ENCODE measurements around the gene MPPED1. TPM values are rescaled to one million over a fixed set of nuclear protein-coding genes. Genes with fewer than 3 reads are reported as not detected.

MPPED1 gene
- total and polyA plus RNA-seq, 2 donors (not counting 3 experiments of a cell fraction or from before 2014, with no cell fraction given) = not detected

GRCh38 chr22:43471606-43472135, 59.9 kb downstream of the MPPED1 start:
- FAIRE-seq = no peak
- POLR2A ChIA-PET = no interaction called here
- dilution Hi-C loops (cut with MboI; ENCODE audit: extremely low pct_ligation_motif_present, low sequenced_read_pairs) = no loop called here

More at GRCh38 chr22:43471606-43472135, 59.9 kb downstream of the MPPED1 start:
- CTCF ChIA-PET = no interaction called here
- Histone ChIP-seq H3K4me2 (ENCODE audit: insufficient read depth, low read length) (no peak overlapping the region), H3K79me2 (ENCODE audit: control insufficient read depth, insufficient read depth, low read length) (no peaks in the 10 kb centered on the region), H3K4me1 (ENCODE audit: control insufficient read depth, extremely low read depth, insufficient read depth, low read length) (no peaks in the 10 kb centered on the region), H4K20me1 (replicated peaks; ENCODE audit: control insufficient read depth, extremely low read depth, insufficient read depth, low read length) (no peaks in the 10 kb centered on the region), H3K9me3 (replicated peaks; ENCODE audit: control insufficient read depth, insufficient read depth, low read length) (no peaks in the 10 kb centered on the region), H2AFZ (ENCODE audit: low read depth, low read length) (no peak overlapping the region), H3K27ac (ENCODE audit: insufficient read depth, low read depth, low read length) (no peak overlapping the region), H3K4me3 (replicated peaks in 1 of 3; ENCODE audit: insufficient read depth in 1 of 3, low read depth in 1 of 3, low read length in 3 of 3) (no peak overlapping the region), H3K9ac (replicated peaks; ENCODE audit: extremely low read depth, insufficient read depth, low read length) (no peak overlapping the region), H3K27me3 (ENCODE audit: control insufficient read depth in 2 of 2, insufficient read depth in 2 of 2, low read length in 2 of 2) (no peaks in the 10 kb centered on the region), H3K9me1 (replicated peaks; ENCODE audit: control insufficient read depth, extremely low read depth, insufficient read depth, low read length) (no peaks in the 10 kb centered on the region), H3K36me3 (ENCODE audit: control insufficient read depth in 2 of 2, extremely low read depth in 1 of 2, insufficient read depth in 2 of 2, low read length in 2 of 2) (no peaks in the 10 kb centered on the region)
- no peak for DNase-seq (ENCODE audit: low read depth, low spot score)
- intact Hi-C loops (cut with micrococcal nuclease) = no loop called here
- BruUV-seq (replicated peaks) = no TSS peak
- TF ChIP-seq MAX (IDR thresholded peaks at IDR 0.05; ENCODE audit: insufficient read depth, insufficient read length) (no peak), CTCF (IDR thresholded peaks at IDR 0.05; ENCODE audit: extremely low read depth in 1 of 2, insufficient read depth in 1 of 2, low read depth in 1 of 2, low read length in 2 of 2) (no peak), POLR2A (IDR thresholded peaks at IDR 0.05; ENCODE audit: low read depth, low read length) (no peak), FOS (IDR thresholded peaks at IDR 0.05; ENCODE audit: borderline replicate concordance, insufficient read depth, low read length) (no peak), MYC (IDR thresholded peaks at IDR 0.05; ENCODE audit: low read depth, low read length) (no peak), EZH2 (IDR thresholded peaks at IDR 0.05; ENCODE audit: borderline replicate concordance, low read depth, low read length, severe bottlenecking) (no peak), POLR2AphosphoS5 (IDR thresholded peaks at IDR 0.05; ENCODE audit: insufficient read depth, low read depth, low read length) (no peak), JUN (IDR thresholded peaks at IDR 0.05; ENCODE audit: borderline replicate concordance, insufficient read depth, insufficient read length, low read depth) (no peak), GATA2 (IDR thresholded peaks at IDR 0.05; ENCODE audit: insufficient read depth, insufficient read length, low read depth, low read length) (no peak)
